Measurements from ENCODE around the gene CFDP1. TPM values are rescaled to one million over a fixed set of nuclear protein-coding genes. Genes with fewer than 3 reads are reported as not detected.

The CFDP1 gene
- total RNA-seq, 1 donor = 41.3 TPM

- Histone ChIP-seq H3K79me2 (ENCODE audit: insufficient read depth, low read length) (no peaks in the 10 kb centered on the region), H3K4me3 (ENCODE audit: insufficient read depth, low read length) (no peak overlapping the region), H3K27me3 (ENCODE audit: insufficient read depth, low read length) (no peaks in the 10 kb centered on the region), H3K4me1 (ENCODE audit: insufficient read depth, low read length) (peaks cover 34% of the 10 kb centered on the region), H3K9me3 (ENCODE audit: low read depth, low read length) (no peaks in the 10 kb centered on the region), H3K4me2 (ENCODE audit: insufficient read depth, low read length) (no peak overlapping the region), H3K27ac (ENCODE audit: low read depth, low read length) (peak overlapping the region; percentile 47), H3K36me3 (ENCODE audit: insufficient read depth, low read length) (no peaks in the 10 kb centered on the region), H2AFZ (ENCODE audit: low read length) (no peak overlapping the region), H4K20me1 (ENCODE audit: insufficient read depth, low read length) (no peaks in the 10 kb centered on the region)
- DNase-seq (ENCODE audit: insufficient read length, low spot score, missing footprints) = no peak
- TF ChIP-seq CTCF (IDR thresholded peaks at IDR 0.05; ENCODE audit: extremely low read depth, low read depth, low read length) = no peak
Measured at GRCh38 chr16:75317101-75317522, 116.2 kb downstream of the CFDP1 start.

- H3K79me2 ChIP-seq (ENCODE audit: insufficient read depth, low read length) = no peaks in the 10 kb centered on the region
- H3K4me2 ChIP-seq (ENCODE audit: insufficient read depth, low read length) = no peak overlapping the region
- H3K36me3 ChIP-seq (ENCODE audit: insufficient read depth, low read length) = no peaks in the 10 kb centered on the region
- H3K27ac ChIP-seq (ENCODE audit: low read depth, low read length) = no peak overlapping the region
- DNase-seq (ENCODE audit: insufficient read length, low spot score, missing footprints) = no peak
- no peak for TF ChIP-seq CTCF (IDR thresholded peaks at IDR 0.05; ENCODE audit: extremely low read depth, low read depth, low read length)
- peaks cover 35% of the 10 kb centered on the region for H3K4me1 ChIP-seq (ENCODE audit: insufficient read depth, low read length)
- no peak overlapping the region for H2AFZ ChIP-seq (ENCODE audit: low read length)
- no peaks in the 10 kb centered on the region for H3K9me3 ChIP-seq (ENCODE audit: low read depth, low read length)
- H3K4me3 ChIP-seq (ENCODE audit: insufficient read depth, low read length) = no peak overlapping the region
- H4K20me1 ChIP-seq (ENCODE audit: insufficient read depth, low read length) = no peaks in the 10 kb centered on the region
- H3K27me3 ChIP-seq (ENCODE audit: insufficient read depth, low read length) = no peaks in the 10 kb centered on the region
Measured at GRCh38 chr16:75315539-75316306, 117.6 kb downstream of the CFDP1 start.

GRCh38 chr16:75312875-75313274, 120.4 kb downstream of the CFDP1 start:
- DNase-seq (ENCODE audit: insufficient read length, low spot score, missing footprints) = no peak
- no peak overlapping the region for H3K27ac ChIP-seq (ENCODE audit: low read depth, low read length)
- no peaks in the 10 kb centered on the region for H4K20me1 ChIP-seq (ENCODE audit: insufficient read depth, low read length)
- no peak overlapping the region for H3K4me2 ChIP-seq (ENCODE audit: insufficient read depth, low read length)
- peaks cover 16% of the 10 kb centered on the region for H3K4me1 ChIP-seq (ENCODE audit: insufficient read depth, low read length)
- H2AFZ ChIP-seq (ENCODE audit: low read length) = no peak overlapping the region
- no peaks in the 10 kb centered on the region for H3K9me3 ChIP-seq (ENCODE audit: low read depth, low read length)
- no peaks in the 10 kb centered on the region for H3K36me3 ChIP-seq (ENCODE audit: insufficient read depth, low read length)
- peaks cover 2% of the 10 kb centered on the region for H3K79me2 ChIP-seq (ENCODE audit: insufficient read depth, low read length)
- no peaks in the 10 kb centered on the region for H3K27me3 ChIP-seq (ENCODE audit: insufficient read depth, low read length)
- no peak for TF ChIP-seq CTCF (IDR thresholded peaks at IDR 0.05; ENCODE audit: extremely low read depth, low read depth, low read length)
- H3K4me3 ChIP-seq (ENCODE audit: insufficient read depth, low read length) = no peak overlapping the region

- Histone ChIP-seq H3K27ac (ENCODE audit: low read depth, low read length) (peak overlapping the region; percentile 28), H3K9me3 (ENCODE audit: low read depth, low read length) (no peaks in the 10 kb centered on the region), H3K36me3 (ENCODE audit: insufficient read depth, low read length) (no peaks in the 10 kb centered on the region), H2AFZ (ENCODE audit: low read length) (no peak overlapping the region), H4K20me1 (ENCODE audit: insufficient read depth, low read length) (no peaks in the 10 kb centered on the region), H3K4me2 (ENCODE audit: insufficient read depth, low read length) (no peak overlapping the region), H3K4me3 (ENCODE audit: insufficient read depth, low read length) (no peak overlapping the region), H3K79me2 (ENCODE audit: insufficient read depth, low read length) (peaks cover 2% of the 10 kb centered on the region), H3K27me3 (ENCODE audit: insufficient read depth, low read length) (no peaks in the 10 kb centered on the region), H3K4me1 (ENCODE audit: insufficient read depth, low read length) (peaks cover 15% of the 10 kb centered on the region)
- no peak for TF ChIP-seq CTCF (IDR thresholded peaks at IDR 0.05; ENCODE audit: extremely low read depth, low read depth, low read length)
- peak; percentile 57 for DNase-seq (ENCODE audit: insufficient read length, low spot score, missing footprints)
Measured at GRCh38 chr16:75311383-75311938, 121.8 kb downstream of the CFDP1 start.

Data from osteoblast (primary cell).